Hepatocyte (in vitro differentiated cells): ENCODE results near the gene STRN.

Experiments
- CTCF ChIP-seq: fragments of 200-600 bp; sonication (generic); IDR thresholded peaks from 2 replicates; pipeline ENCODE4 v1.5.1; 2016; ENCODE audit warnings: antibody characterized with exemption, mild to moderate bottlenecking; ENCODE audit not compliant: poor library complexity
- EZH2 ChIP-seq: fragments of 200-600 bp; sonication (generic); IDR thresholded peaks from 2 replicates; pipeline ENCODE4 v1.6.1; 2016; ENCODE audit warnings: antibody characterized with exemption, mild to moderate bottlenecking, borderline replicate concordance

- TF ChIP-seq EZH2 (no peak), CTCF (no peak)
These were observed 47.1 kb downstream of the STRN start for GRCh38 chr2:36919041-36919837.
